ENCODE measurements around the gene KCNK4.
A peak's percentile ranks its signal among the peaks of the same experiment; 100 is the strongest.

Gene KCNK4

DNA sequence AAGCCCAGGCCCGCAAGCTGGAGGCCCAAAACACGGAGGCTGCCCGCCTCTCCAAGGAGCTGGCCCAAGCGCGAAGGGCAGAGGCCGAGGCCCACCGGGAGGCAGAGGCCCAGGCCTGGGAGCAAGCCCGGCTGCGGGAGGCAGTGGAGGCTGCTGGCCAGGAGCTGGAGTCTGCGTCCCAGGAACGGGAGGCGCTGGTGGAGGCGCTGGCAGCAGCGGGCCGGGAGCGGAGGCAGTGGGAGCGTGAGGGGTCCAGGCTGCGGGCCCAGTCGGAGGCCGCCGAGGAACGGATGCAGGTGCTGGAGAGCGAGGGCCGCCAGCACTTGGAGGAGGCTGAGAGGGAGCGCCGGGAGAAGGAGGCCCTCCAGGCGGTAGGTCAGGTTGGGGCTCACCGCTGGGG, 53.7 kb downstream of the KCNK4 start:
- peaks cover 12% of the 10 kb centered on the region for H3K4me1 Mint-ChIP-seq
- H3K4me3 Mint-ChIP-seq = no peak overlapping the region
- H3K36me3 Mint-ChIP-seq (ENCODE audit: low read depth) = no peaks in the 10 kb centered on the region
- peaks cover 10% of the 10 kb centered on the region for H3K27me3 Mint-ChIP-seq (ENCODE audit: low read depth)
- TF ChIP-seq, protein P1, sequence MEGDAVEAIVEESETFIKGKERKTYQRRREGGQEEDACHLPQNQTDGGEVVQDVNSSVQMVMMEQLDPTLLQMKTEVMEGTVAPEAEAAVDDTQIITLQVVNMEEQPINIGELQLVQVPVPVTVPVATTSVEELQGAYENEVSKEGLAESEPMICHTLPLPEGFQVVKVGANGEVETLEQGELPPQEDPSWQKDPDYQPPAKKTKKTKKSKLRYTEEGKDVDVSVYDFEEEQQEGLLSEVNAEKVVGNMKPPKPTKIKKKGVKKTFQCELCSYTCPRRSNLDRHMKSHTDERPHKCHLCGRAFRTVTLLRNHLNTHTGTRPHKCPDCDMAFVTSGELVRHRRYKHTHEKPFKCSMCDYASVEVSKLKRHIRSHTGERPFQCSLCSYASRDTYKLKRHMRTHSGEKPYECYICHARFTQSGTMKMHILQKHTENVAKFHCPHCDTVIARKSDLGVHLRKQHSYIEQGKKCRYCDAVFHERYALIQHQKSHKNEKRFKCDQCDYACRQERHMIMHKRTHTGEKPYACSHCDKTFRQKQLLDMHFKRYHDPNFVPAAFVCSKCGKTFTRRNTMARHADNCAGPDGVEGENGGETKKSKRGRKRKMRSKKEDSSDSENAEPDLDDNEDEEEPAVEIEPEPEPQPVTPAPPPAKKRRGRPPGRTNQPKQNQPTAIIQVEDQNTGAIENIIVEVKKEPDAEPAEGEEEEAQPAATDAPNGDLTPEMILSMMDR (IDR thresholded peaks at IDR 0.05; ENCODE audit: unreplicated experiment in 3 of 3) = no peak
- H3K27ac Mint-ChIP-seq = no peak overlapping the region
- no peaks in the 10 kb centered on the region for H3K9me3 Mint-ChIP-seq

DNA sequence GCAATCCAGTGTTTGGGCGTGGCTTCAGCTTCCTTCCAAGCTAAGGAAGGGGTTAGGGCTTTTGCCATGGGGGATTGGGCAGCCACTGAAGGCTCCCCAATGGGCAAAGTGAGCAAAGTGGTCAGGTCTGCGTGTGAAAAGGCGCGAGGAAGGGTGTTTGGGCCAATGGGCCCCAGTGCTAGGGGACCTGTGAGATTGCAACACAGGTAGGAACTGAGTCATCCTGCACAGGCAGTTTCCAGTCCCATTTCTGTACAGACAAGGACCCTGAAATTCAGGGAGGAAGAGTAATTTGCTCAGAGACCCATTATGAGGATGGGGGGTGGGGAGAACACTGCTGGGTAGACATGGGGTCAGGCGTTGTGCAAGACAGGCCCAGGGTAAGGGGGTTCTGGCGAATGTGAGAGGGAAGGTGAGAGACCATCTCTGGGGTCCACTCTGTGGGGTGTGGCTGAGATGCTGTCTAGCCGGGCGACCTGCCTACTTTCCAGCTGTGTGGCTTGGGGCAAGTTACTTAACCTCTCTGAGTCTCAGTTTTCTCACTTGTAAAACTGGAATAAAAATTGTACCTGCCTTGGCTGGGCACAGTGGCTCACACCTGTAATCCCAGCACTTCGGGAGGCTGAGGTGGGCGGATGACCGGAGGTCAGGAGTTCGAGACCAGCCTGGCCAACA, 56.2 kb downstream of the KCNK4 start:
- Mint-ChIP-seq H3K36me3 (ENCODE audit: low read depth) (no peaks in the 10 kb centered on the region), H3K4me1 (peaks cover 5% of the 10 kb centered on the region), H3K27ac (no peak overlapping the region), H3K27me3 (ENCODE audit: low read depth) (peaks cover 8% of the 10 kb centered on the region), H3K9me3 (no peaks in the 10 kb centered on the region), H3K4me3 (no peak overlapping the region)
- TF ChIP-seq, protein P1 (IDR thresholded peaks at IDR 0.05; ENCODE audit: unreplicated experiment in 3 of 3) = no peak

DNA sequence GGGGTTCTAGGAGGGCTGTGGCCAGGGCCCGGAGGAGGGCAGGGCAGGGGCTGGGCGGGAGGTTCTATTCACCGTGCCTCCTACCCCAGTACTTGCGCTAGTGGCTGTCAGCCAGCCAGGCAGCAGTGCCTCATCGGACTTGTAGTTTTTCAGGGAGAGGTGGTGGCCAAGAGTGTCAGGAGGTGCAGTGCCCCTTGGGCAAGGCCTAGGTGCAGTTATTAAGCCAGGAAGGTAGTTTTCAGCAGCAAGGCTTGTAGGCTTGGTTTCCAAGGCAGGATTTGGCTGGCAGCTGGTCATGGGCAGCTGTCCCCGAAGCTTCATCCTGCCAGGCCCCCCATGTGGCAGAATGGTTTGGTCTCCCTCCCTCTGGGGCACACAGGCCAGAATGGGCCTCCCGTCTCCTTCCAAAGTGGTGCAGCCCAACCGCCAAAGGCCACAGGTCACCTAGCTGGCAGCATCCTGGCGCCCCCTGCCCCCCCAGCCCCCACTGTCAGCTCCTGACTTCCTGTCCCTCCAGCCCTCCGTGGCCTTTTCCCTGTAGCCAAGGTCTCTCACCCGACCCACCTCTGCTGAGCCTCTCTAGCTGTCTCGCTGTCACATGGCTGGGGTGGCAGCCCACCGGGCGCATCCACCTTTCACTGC, 57.4 kb downstream of the KCNK4 start:
- no peak overlapping the region for H3K27ac Mint-ChIP-seq
- H3K27me3 Mint-ChIP-seq (ENCODE audit: low read depth) = peaks cover 8% of the 10 kb centered on the region
- H3K4me3 Mint-ChIP-seq = peak overlapping the region in 1 of 3 experiments; percentile 32

DNA sequence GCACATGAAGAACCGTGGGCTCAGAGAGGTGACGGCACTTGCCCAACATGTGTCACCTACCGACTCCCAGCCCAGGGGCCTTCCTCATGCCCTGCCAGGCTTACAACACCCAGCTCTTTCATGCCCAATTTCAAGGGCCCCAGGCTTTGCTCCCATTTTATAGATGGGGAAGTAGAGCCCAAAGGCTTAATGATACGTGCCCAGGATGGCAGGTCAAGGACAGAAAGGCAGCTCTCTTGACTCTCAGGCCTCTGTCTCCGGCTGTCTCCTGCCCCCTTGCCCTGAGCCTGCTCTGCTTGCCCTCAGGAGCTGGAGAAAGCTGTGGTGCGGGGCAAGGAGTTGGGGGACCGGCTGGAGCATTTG, 57.9 kb downstream of the KCNK4 start:
- Mint-ChIP-seq H3K4me3 (no peak overlapping the region), H3K27me3 (ENCODE audit: low read depth) (peaks cover 8% of the 10 kb centered on the region), H3K27ac (no peak overlapping the region), H3K4me1 (peaks cover 5% of the 10 kb centered on the region), H3K9me3 (no peaks in the 10 kb centered on the region), H3K36me3 (ENCODE audit: low read depth) (no peaks in the 10 kb centered on the region)
- TF ChIP-seq, protein P1 (IDR thresholded peaks at IDR 0.05; ENCODE audit: unreplicated experiment in 3 of 3) = no peak

More for the DNA sequence above, 57.4 kb downstream of the KCNK4 start:
- Mint-ChIP-seq H3K4me1 (peaks cover 5% of the 10 kb centered on the region), H3K9me3 (no peaks in the 10 kb centered on the region), H3K36me3 (ENCODE audit: low read depth) (no peaks in the 10 kb centered on the region)
- TF ChIP-seq, protein P1 (IDR thresholded peaks at IDR 0.05; ENCODE audit: unreplicated experiment in 3 of 3) = no peak

DNA sequence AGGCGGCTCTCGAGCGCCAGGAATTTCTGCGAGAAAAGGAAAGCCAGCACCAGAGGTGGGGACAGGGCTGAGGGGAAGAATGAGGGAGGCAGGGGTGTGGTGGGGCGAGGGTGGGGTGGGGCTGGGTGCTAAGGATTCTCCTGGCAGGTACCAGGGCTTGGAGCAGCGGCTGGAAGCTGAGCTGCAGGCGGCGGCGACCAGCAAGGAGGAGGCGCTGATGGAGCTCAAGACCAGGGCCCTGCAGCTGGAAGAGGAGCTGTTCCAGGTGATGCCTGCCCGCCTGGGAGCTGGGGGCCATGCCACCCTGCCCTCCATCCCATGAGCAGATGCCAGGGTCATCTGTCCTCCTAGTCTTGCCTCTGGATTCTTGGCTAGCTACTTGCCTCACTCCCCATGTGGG, 58.3 kb downstream of the KCNK4 start:
- Mint-ChIP-seq H3K4me1 (peaks cover 5% of the 10 kb centered on the region), H3K36me3 (ENCODE audit: low read depth) (no peaks in the 10 kb centered on the region), H3K27ac (no peak overlapping the region), H3K27me3 (ENCODE audit: low read depth) (peaks cover 8% of the 10 kb centered on the region), H3K4me3 (no peak overlapping the region), H3K9me3 (no peaks in the 10 kb centered on the region)
- TF ChIP-seq, protein P1 (IDR thresholded peaks at IDR 0.05; ENCODE audit: unreplicated experiment in 3 of 3) = no peak
